Hepatocyte (in vitro differentiated cells): Measurements from ENCODE around the gene LAT. TPM values are rescaled to one million over a fixed set of nuclear protein-coding genes. Genes with fewer than 3 reads are reported as not detected.
"Not testable (repeated sequence)": the region's sequence is repeated elsewhere in the genome, so short reads cannot be mapped to it uniquely, and the experiment has no call there.

ENCODE experiments used
- DNase-seq: peaks from one replicate; pipeline ENCODE4 v3.0.0-alpha.2; 2016; ENCODE audit warnings: low spot score
- H2AFZ ChIP-seq: fragments of 200-600 bp; sonication (generic); 2 replicates; pipeline ENCODE4 v1.6.0; 2016; ENCODE audit warnings: antibody characterized with exemption, mild to moderate bottlenecking
- H3K27ac ChIP-seq: fragments of 200-600 bp; sonication (generic); 2 replicates; pipeline ENCODE4 v1.5.1; 2016; ENCODE audit warnings: mild to moderate bottlenecking
- H3K27me3 ChIP-seq: fragments of 200-600 bp; sonication (generic); 2 replicates; pipeline ENCODE4 v1.6.1; 2016
- H3K36me3 ChIP-seq: fragments of 200-600 bp; sonication (generic); replicated peaks from 2 replicates; pipeline ENCODE4 v1.5.1; 2016; ENCODE audit warnings: low read depth; ENCODE audit not compliant: insufficient read depth
- H3K4me1 ChIP-seq: fragments of 200-600 bp; sonication (generic); 2 replicates; pipeline ENCODE4 v1.5.1; 2016; ENCODE audit warnings: mild to moderate bottlenecking, moderate library complexity; ENCODE audit not compliant: insufficient read depth
- H3K4me2 ChIP-seq: fragments of 200-600 bp; sonication (generic); 2 replicates; pipeline ENCODE4 v1.6.0; 2016
- H3K4me3 ChIP-seq: fragments of 200-600 bp; sonication (generic); 2 replicates; pipeline ENCODE4 v1.5.1; 2016; ENCODE audit warnings: mild to moderate bottlenecking
- H3K79me2 ChIP-seq: fragments of 200-600 bp; sonication (generic); 2 replicates; pipeline ENCODE4 v1.6.0; 2017; ENCODE audit warnings: mild to moderate bottlenecking
- H3K9me2 ChIP-seq: fragments of 200-600 bp; sonication (generic); replicated peaks from 2 replicates; pipeline ENCODE4 v1.6.0; 2017; ENCODE audit warnings: mild to moderate bottlenecking; ENCODE audit not compliant: insufficient read depth
- H3K9me3 ChIP-seq: fragments of 200-600 bp; sonication (generic); 2 replicates; pipeline ENCODE4 v1.5.1; 2016; ENCODE audit warnings: low read depth, mild to moderate bottlenecking
- H4K20me1 ChIP-seq: fragments of 200-600 bp; sonication (generic); 2 replicates; pipeline ENCODE4 v1.6.0; 2016; ENCODE audit warnings: mild to moderate bottlenecking; ENCODE audit not compliant: insufficient read depth, poor library complexity, severe bottlenecking
- CTCF ChIP-seq: fragments of 200-600 bp; sonication (generic); IDR thresholded peaks from 2 replicates; pipeline ENCODE4 v1.5.1; 2016; ENCODE audit warnings: antibody characterized with exemption, mild to moderate bottlenecking; ENCODE audit not compliant: poor library complexity
- EZH2 ChIP-seq: fragments of 200-600 bp; sonication (generic); IDR thresholded peaks from 2 replicates; pipeline ENCODE4 v1.6.1; 2016; ENCODE audit warnings: antibody characterized with exemption, mild to moderate bottlenecking, borderline replicate concordance
- EZH2phosphoT487 ChIP-seq: fragments of 200-600 bp; sonication (generic); IDR thresholded peaks from one replicate; pipeline ENCODE4 v1.6.1; 2018; ENCODE audit warnings: antibody characterized with exemption, mild to moderate bottlenecking, low read depth, moderate library complexity; ENCODE audit not compliant: unreplicated experiment, severe bottlenecking
- WGBS: methylation state at CpG from one replicate; pipeline ENCODE4 v1.1.6; 2016; ENCODE audit warnings: low lambda C conversion rate; ENCODE audit errors: missing lambda C conversion rate; 5-methylcytosine and 5-hydroxymethylcytosine counted together
- polyA plus RNA-seq: library from polyadenylated mRNA; unstranded; fragments of >200 nt; fragmentation: Nextera tagmentation; extraction: Ambion mirVana; gene quantifications from 2 replicates; pipeline ENCODE4 v1.2.1, GENCODE V29; 2016
- total RNA-seq: library from RNA; depleted of rRNA; stranded (reverse); fragments of >200 nt; gene quantifications from 2 replicates; pipeline ENCODE4 v1.2.3, GENCODE V29; 2014

The LAT gene
- total and polyA plus RNA-seq, 2 experiments from 2014 or later: 1.00 to 2.4 TPM

- no peaks in the 10 kb centered on the region for H3K27me3 ChIP-seq
- H3K4me1 ChIP-seq: no peaks in the 10 kb centered on the region
- no peak overlapping the region for H3K4me3 ChIP-seq
- H4K20me1 ChIP-seq: no peaks in the 10 kb centered on the region
- no peak for DNase-seq
- no peak overlapping the region for H3K4me2 ChIP-seq
- H3K27ac ChIP-seq: no peak overlapping the region
- no peaks in the 10 kb centered on the region for H3K9me2 ChIP-seq
- no peak overlapping the region for H2AFZ ChIP-seq
- no peaks in the 10 kb centered on the region for H3K36me3 ChIP-seq
- no peak for TF ChIP-seq EZH2phosphoT487
- no peaks in the 10 kb centered on the region for H3K79me2 ChIP-seq
- 90% methylated on average over 3 of the region's 3 CpGs for WGBS
- no peaks in the 10 kb centered on the region for H3K9me3 ChIP-seq
Measured at GRCh38 chr16:28998837-28999236, 14.0 kb downstream of the LAT start.

DNA sequence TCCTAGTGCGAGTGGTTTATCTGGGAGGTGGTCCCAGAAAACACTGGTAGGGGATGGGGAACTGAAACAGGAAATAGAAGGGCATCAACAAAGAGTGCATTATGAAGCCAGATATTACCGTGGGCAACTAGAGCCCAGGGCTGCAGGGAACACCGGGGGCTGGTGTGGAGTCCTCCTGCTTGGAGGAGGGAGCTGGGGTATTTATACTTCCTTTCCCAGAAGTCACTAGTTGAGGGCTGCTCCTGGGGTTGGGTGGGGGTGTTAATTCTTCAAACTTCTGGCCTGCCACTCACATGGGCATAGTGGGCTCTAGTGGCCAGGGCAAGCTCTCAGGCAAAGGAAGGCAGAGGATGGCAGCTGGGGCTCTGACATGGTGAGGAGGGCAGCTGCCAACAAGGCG lies 14.7 kb downstream of the LAT start:
- no peak overlapping the region for H3K4me2 ChIP-seq
- no peak overlapping the region for H3K27ac ChIP-seq
- H4K20me1 ChIP-seq: no peaks in the 10 kb centered on the region
- DNase-seq: no peak
- no peaks in the 10 kb centered on the region for H3K36me3 ChIP-seq
- H3K4me3 ChIP-seq: no peak overlapping the region
- WGBS: 78% methylated on average over 4 of the region's 4 CpGs
- H3K4me1 ChIP-seq: no peaks in the 10 kb centered on the region
- H3K27me3 ChIP-seq: no peaks in the 10 kb centered on the region
- H3K79me2 ChIP-seq: no peaks in the 10 kb centered on the region
- H3K9me2 ChIP-seq: no peaks in the 10 kb centered on the region
- H3K9me3 ChIP-seq: no peaks in the 10 kb centered on the region
- H2AFZ ChIP-seq: no peak overlapping the region
- no peak for TF ChIP-seq EZH2
- no peak for TF ChIP-seq EZH2phosphoT487
- TF ChIP-seq CTCF: no peak

GRCh38 chr16:29000019-29000418 lies 15.2 kb downstream of the LAT start:
- no peak overlapping the region for H3K4me3 ChIP-seq
- H3K79me2 ChIP-seq: no peaks in the 10 kb centered on the region
- 94% methylated on average over 2 of the region's 2 CpGs for WGBS
- H3K27ac ChIP-seq: no peak overlapping the region
- H4K20me1 ChIP-seq: no peaks in the 10 kb centered on the region
- H3K9me2 ChIP-seq: no peaks in the 10 kb centered on the region
- no peaks in the 10 kb centered on the region for H3K27me3 ChIP-seq
- H3K36me3 ChIP-seq: no peaks in the 10 kb centered on the region
- DNase-seq: no peak
- H3K4me2 ChIP-seq: no peak overlapping the region
- no peaks in the 10 kb centered on the region for H3K9me3 ChIP-seq
- no peaks in the 10 kb centered on the region for H3K4me1 ChIP-seq
- no peak overlapping the region for H2AFZ ChIP-seq
- TF ChIP-seq EZH2 (no peak), CTCF (no peak), EZH2phosphoT487 (no peak)

GRCh38 chr16:29004496-29005139 lies 19.8 kb downstream of the LAT start:
- H3K4me1 ChIP-seq, H3K27me3 ChIP-seq, H3K9me3 ChIP-seq, H4K20me1 ChIP-seq, H2AFZ ChIP-seq, H3K36me3 ChIP-seq, DNase-seq, H3K4me2 ChIP-seq, H3K4me3 ChIP-seq, H3K27ac ChIP-seq, H3K79me2 ChIP-seq, H3K9me2 ChIP-seq: not testable (repeated sequence)
- 71% methylated on average over 9 of the region's 9 CpGs for WGBS
